GM23338 (cell line): ENCODE results near the gene SGSH. TPM values are rescaled to one million over a fixed set of nuclear protein-coding genes. Genes with fewer than 3 reads are reported as not detected.

Source experiments
- ATAC-seq: fragments of 200-7000 bp; cut with Tn5 transposase; 3 replicates; pipeline ENCODE4 v1.9.1; 2020
- DNase-seq: peaks from one replicate; pipeline ENCODE4 v3.0.0-alpha.2; 2015; ENCODE audit warnings: low spot score
- H2AFZ ChIP-seq: fragments of 200-600 bp; sonication (generic); 2 replicates; pipeline ENCODE4 v1.8.0; 2016; ENCODE audit warnings: antibody characterized with exemption, mild to moderate bottlenecking, moderate library complexity
- H3F3A ChIP-seq: fragments of 200-600 bp; sonication (generic); replicated peaks from 2 replicates; pipeline ENCODE4 v1.8.0; 2017; ENCODE audit warnings: antibody characterized with exemption, mixed run types, low read depth
- H3K27ac ChIP-seq: fragments of 200-600 bp; sonication (generic); 2 replicates; pipeline ENCODE4 v1.6.1; 2016; ENCODE audit warnings: low read depth
- H3K27me3 ChIP-seq: fragments of 200-600 bp; sonication (generic); 2 replicates; pipeline ENCODE4 v1.8.0; 2016; ENCODE audit warnings: mild to moderate bottlenecking, mixed run types, moderate library complexity; ENCODE audit not compliant: insufficient read depth
- H3K36me3 ChIP-seq: fragments of 200-600 bp; sonication (generic); 2 replicates; pipeline ENCODE4 v1.8.0; 2016; ENCODE audit warnings: mild to moderate bottlenecking; ENCODE audit not compliant: insufficient read depth
- H3K4me1 ChIP-seq: fragments of 200-600 bp; sonication (generic); 2 replicates; pipeline ENCODE4 v1.8.0; 2016; ENCODE audit warnings: mild to moderate bottlenecking, moderate library complexity; ENCODE audit not compliant: insufficient read depth
- H3K4me2 ChIP-seq: fragments of 200-600 bp; sonication (generic); 2 replicates; pipeline ENCODE4 v1.7.1; 2017; ENCODE audit warnings: mixed run types
- H3K4me3 ChIP-seq: fragments of 200-600 bp; sonication (generic); 2 replicates; pipeline ENCODE4 v1.6.1; 2016; ENCODE audit warnings: mixed run types
- H3K79me2 ChIP-seq: fragments of 200-600 bp; sonication (generic); replicated peaks from 2 replicates; pipeline ENCODE4 v1.8.0; 2017; ENCODE audit warnings: mild to moderate bottlenecking; ENCODE audit not compliant: insufficient read depth
- H3K9me2 ChIP-seq: fragments of 200-600 bp; sonication (generic); 2 replicates; pipeline ENCODE4 v1.8.0; 2017; ENCODE audit not compliant: insufficient read depth
- H4K20me1 ChIP-seq: fragments of 200-600 bp; sonication (generic); replicated peaks from 2 replicates; pipeline ENCODE4 v1.8.0; 2017; ENCODE audit warnings: mild to moderate bottlenecking; ENCODE audit not compliant: insufficient read depth
- H3K27ac Mint-ChIP-seq: 2 replicates; pipeline ENCODE4 v1.8.0; 2020; ENCODE audit warnings: inconsistent platforms, mild to moderate bottlenecking, moderate library complexity, mixed read lengths
- H3K27me3 Mint-ChIP-seq: 3 replicates; pipeline ENCODE4 v1.8.0; 2022; ENCODE audit warnings: low read depth, mild to moderate bottlenecking, moderate library complexity, mixed read lengths, inconsistent platforms; ENCODE audit not compliant: insufficient read depth, poor library complexity
- H3K36me3 Mint-ChIP-seq: 3 replicates; pipeline ENCODE4 v1.8.0; 2021; ENCODE audit warnings: low read depth, mild to moderate bottlenecking, inconsistent platforms, moderate library complexity, mixed read lengths
- H3K4me1 Mint-ChIP-seq: 3 replicates; pipeline ENCODE4 v1.8.0; 2020; ENCODE audit warnings: mild to moderate bottlenecking, inconsistent platforms, mixed read lengths
- H3K4me3 Mint-ChIP-seq: 3 replicates; pipeline ENCODE4 v1.8.0; 2021; ENCODE audit warnings: moderate library complexity, mild to moderate bottlenecking, inconsistent platforms, mixed read lengths
- H3K9me3 Mint-ChIP-seq: 3 replicates; pipeline ENCODE4 v1.8.0; 2020; ENCODE audit warnings: moderate library complexity, mild to moderate bottlenecking, inconsistent platforms, mixed read lengths
- CREB1 ChIP-seq: fragments of 250-450 bp; sonication (Bioruptor Pico); IDR thresholded peaks from 2 replicates; pipeline ENCODE4 v1.5.0; 2020; ENCODE audit warnings: low read depth, mild to moderate bottlenecking, moderate library complexity
- JUNB ChIP-seq: IDR thresholded peaks from one replicate; pipeline ENCODE4 v1.6.1; 2016; ENCODE audit warnings: antibody characterized with exemption; ENCODE audit not compliant: unreplicated experiment
- NANOG ChIP-seq: IDR thresholded peaks from 2 replicates; pipeline ENCODE4 v1.6.1; 2016; ENCODE audit warnings: antibody characterized with exemption, borderline replicate concordance
- POLR2AphosphoS5 ChIP-seq: IDR thresholded peaks from 2 replicates; pipeline ENCODE4 v1.6.1; 2016; ENCODE audit warnings: antibody characterized with exemption, low read depth
- ZNF331 ChIP-seq: fragments of 250-450 bp; sonication (Bioruptor Pico); IDR thresholded peaks from 2 replicates; pipeline ENCODE4 v1.5.0; 2020; ENCODE audit warnings: low read depth, mild to moderate bottlenecking, moderate library complexity
- polyA plus RNA-seq: library from polyadenylated mRNA; unstranded; fragments of >200 nt; fragmentation: Nextera tagmentation; extraction: Ambion mirVana; gene quantifications from 2 replicates; pipeline ENCODE4 v1.2.1, GENCODE V29; 2016
- total RNA-seq: library from RNA; depleted of rRNA; stranded (reverse); fragments of >200 nt; shearing (Covaris generic); gene quantifications from 2 replicates; pipeline ENCODE4 v1.2.3, GENCODE V29; 2014
- TF ChIP-seq, protein P1 (sequence below): fragments of 250-450 bp; sonication (Bioruptor Pico); IDR thresholded peaks from 2 replicates; pipeline ENCODE4 v1.5.0; 2020; ENCODE audit warnings: mild to moderate bottlenecking, moderate library complexity
- TF ChIP-seq, protein P2 (sequence below), 2 experiments: fragments of 200-600 bp in 1 of 2; sonication (generic) in 1 of 2; conservative IDR thresholded peaks; 2 replicates each; pipeline versions ENCODE4 v1.5.1 to v1.6.1; 2016 to 2017; ENCODE audit warnings: antibody characterized with exemption in 2 of 2, low read depth in 2 of 2, mild to moderate bottlenecking in 2 of 2, moderate library complexity in 1 of 2
- TF ChIP-seq, protein P3 (sequence below): IDR thresholded peaks from one replicate; pipeline ENCODE4 v1.6.1; 2018; ENCODE audit warnings: antibody characterized with exemption; ENCODE audit not compliant: unreplicated experiment

SGSH gene
- total and polyA plus RNA-seq, 2 experiments from 2014 or later = 9.6 to 17.5 TPM

DNA sequence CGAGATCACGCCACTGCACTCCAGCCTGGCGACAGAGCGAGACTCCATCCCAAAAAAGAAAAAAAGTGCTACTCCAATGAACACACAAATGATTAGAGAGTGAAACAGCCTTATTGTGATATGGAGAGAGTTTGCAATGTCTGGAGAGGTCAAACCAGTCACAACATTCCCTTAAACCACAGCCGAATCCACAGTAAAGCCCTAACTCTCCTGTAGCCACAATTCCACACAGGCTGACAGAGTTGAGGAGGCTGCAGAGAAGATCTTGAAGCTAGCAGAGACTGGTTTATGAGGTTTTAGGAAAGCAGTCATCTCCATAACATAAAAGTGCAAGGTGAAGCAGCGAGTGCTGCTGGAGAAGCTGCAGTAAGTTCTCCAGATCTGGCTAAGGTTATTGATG, 47.3 kb upstream of the SGSH start (continued):
- TF ChIP-seq NANOG (no peak), CREB1 (CRISPR knock-in tag) (no peak), ZNF331 (CRISPR knock-in tag) (no peak), JUNB (no peak)
- TF ChIP-seq, protein P1, sequence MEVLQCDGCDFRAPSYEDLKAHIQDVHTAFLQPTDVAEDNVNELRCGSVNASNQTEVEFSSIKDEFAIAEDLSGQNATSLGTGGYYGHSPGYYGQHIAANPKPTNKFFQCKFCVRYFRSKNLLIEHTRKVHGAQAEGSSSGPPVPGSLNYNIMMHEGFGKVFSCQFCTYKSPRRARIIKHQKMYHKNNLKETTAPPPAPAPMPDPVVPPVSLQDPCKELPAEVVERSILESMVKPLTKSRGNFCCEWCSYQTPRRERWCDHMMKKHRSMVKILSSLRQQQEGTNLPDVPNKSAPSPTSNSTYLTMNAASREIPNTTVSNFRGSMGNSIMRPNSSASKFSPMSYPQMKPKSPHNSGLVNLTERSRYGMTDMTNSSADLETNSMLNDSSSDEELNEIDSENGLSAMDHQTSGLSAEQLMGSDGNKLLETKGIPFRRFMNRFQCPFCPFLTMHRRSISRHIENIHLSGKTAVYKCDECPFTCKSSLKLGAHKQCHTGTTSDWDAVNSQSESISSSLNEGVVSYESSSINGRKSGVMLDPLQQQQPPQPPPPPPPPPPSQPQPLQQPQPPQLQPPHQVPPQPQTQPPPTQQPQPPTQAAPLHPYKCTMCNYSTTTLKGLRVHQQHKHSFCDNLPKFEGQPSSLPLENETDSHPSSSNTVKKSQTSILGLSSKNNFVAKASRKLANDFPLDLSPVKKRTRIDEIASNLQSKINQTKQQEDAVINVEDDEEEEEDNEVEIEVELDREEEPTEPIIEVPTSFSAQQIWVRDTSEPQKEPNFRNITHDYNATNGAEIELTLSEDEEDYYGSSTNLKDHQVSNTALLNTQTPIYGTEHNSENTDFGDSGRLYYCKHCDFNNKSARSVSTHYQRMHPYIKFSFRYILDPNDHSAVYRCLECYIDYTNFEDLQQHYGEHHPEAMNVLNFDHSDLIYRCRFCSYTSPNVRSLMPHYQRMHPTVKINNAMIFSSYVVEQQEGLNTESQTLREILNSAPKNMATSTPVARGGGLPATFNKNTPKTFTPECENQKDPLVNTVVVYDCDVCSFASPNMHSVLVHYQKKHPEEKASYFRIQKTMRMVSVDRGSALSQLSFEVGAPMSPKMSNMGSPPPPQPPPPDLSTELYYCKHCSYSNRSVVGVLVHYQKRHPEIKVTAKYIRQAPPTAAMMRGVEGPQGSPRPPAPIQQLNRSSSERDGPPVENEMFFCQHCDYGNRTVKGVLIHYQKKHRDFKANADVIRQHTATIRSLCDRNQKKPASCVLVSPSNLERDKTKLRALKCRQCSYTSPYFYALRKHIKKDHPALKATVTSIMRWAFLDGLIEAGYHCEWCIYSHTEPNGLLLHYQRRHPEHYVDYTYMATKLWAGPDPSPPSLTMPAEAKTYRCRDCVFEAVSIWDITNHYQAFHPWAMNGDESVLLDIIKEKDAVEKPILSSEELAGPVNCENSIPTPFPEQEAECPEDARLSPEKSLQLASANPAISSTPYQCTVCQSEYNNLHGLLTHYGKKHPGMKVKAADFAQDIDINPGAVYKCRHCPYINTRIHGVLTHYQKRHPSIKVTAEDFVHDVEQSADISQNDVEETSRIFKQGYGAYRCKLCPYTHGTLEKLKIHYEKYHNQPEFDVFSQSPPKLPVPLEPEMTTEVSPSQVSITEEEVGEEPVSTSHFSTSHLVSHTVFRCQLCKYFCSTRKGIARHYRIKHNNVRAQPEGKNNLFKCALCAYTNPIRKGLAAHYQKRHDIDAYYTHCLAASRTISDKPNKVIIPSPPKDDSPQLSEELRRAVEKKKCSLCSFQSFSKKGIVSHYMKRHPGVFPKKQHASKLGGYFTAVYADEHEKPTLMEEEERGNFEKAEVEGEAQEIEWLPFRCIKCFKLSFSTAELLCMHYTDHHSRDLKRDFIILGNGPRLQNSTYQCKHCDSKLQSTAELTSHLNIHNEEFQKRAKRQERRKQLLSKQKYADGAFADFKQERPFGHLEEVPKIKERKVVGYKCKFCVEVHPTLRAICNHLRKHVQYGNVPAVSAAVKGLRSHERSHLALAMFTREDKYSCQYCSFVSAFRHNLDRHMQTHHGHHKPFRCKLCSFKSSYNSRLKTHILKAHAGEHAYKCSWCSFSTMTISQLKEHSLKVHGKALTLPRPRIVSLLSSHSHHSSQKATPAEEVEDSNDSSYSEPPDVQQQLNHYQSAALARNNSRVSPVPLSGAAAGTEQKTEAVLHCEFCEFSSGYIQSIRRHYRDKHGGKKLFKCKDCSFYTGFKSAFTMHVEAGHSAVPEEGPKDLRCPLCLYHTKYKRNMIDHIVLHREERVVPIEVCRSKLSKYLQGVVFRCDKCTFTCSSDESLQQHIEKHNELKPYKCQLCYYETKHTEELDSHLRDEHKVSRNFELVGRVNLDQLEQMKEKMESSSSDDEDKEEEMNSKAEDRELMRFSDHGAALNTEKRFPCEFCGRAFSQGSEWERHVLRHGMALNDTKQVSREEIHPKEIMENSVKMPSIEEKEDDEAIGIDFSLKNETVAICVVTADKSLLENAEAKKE (CRISPR knock-in tag) = no peak

DNA sequence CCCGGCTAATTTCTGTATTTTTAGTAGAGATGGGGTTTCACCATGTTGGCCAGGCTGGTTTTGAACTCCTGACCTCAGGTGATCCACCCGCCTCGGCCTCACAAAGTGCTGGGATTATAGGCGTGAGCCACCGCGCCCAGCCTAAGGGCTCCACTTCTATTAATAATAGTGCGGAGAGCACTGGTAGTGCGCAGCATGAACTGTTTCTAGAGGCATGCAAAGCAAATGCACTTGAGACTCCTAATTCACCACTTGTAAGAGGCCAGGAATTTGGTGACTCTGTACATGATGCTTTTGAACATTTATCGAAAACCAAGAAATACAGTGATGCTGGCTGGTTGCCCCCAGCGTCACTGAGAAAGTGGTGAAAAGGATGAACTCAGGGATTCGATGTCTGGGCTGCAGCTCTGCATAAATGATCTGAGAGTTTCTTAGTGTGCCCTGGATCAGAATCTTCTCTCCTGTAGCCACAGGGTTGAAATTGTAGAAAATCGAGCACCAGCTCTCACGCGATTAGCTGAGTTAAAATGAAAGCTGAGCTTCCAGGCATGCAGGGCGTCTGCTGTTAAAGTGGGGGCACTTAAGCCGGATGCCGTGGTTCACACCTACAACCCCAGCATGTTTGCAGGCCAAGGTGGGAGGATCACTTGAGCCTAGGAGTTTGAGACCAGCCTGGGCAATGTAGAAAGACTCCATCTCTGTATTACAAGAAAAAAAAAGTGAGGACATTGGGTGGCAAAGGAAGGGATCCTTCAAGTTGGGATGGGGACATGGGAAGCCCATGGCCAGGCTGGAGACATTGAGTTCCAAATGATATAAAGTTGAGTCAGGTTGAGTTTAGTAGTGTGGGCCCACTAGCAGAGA, 45.3 kb upstream of the SGSH start:
- Mint-ChIP-seq H3K27me3 (peaks cover 20% of the 10 kb centered on the region), H3K9me3 (no peaks in the 10 kb centered on the region; the same call in 2 of the 3 replicates), H3K27ac (no peak overlapping the region), H3K4me3 (no peak overlapping the region), H3K36me3 (peaks cover 28% of the 10 kb centered on the region), H3K4me1 (peaks cover 28% of the 10 kb centered on the region)
- ATAC-seq (no peak), DNase-seq (no peak)
- H3K36me3 ChIP-seq = no peaks in the 10 kb centered on the region
- no peak overlapping the region for H2AFZ ChIP-seq
- H3K4me3 ChIP-seq = no peak overlapping the region
- H3F3A ChIP-seq = peaks cover 13% of the 10 kb centered on the region
- H3K27me3 ChIP-seq = no peaks in the 10 kb centered on the region
- 0 out of 2 replicates have a peak, but pooled peaks cover 3% of the 10 kb centered on the region for H3K79me2 ChIP-seq
- peaks cover 29% of the 10 kb centered on the region for H3K4me1 ChIP-seq
- no peak overlapping the region for H3K4me2 ChIP-seq
- H3K9me2 ChIP-seq = no peaks in the 10 kb centered on the region
- H3K27ac ChIP-seq = no peak overlapping the region
- H4K20me1 ChIP-seq = no peaks in the 10 kb centered on the region
- TF ChIP-seq, protein P2, sequence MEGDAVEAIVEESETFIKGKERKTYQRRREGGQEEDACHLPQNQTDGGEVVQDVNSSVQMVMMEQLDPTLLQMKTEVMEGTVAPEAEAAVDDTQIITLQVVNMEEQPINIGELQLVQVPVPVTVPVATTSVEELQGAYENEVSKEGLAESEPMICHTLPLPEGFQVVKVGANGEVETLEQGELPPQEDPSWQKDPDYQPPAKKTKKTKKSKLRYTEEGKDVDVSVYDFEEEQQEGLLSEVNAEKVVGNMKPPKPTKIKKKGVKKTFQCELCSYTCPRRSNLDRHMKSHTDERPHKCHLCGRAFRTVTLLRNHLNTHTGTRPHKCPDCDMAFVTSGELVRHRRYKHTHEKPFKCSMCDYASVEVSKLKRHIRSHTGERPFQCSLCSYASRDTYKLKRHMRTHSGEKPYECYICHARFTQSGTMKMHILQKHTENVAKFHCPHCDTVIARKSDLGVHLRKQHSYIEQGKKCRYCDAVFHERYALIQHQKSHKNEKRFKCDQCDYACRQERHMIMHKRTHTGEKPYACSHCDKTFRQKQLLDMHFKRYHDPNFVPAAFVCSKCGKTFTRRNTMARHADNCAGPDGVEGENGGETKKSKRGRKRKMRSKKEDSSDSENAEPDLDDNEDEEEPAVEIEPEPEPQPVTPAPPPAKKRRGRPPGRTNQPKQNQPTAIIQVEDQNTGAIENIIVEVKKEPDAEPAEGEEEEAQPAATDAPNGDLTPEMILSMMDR (conservative IDR thresholded peaks at IDR 0.05; ENCODE audit: low read depth in 2 of 2) = no peak
- TF ChIP-seq, protein P3, sequence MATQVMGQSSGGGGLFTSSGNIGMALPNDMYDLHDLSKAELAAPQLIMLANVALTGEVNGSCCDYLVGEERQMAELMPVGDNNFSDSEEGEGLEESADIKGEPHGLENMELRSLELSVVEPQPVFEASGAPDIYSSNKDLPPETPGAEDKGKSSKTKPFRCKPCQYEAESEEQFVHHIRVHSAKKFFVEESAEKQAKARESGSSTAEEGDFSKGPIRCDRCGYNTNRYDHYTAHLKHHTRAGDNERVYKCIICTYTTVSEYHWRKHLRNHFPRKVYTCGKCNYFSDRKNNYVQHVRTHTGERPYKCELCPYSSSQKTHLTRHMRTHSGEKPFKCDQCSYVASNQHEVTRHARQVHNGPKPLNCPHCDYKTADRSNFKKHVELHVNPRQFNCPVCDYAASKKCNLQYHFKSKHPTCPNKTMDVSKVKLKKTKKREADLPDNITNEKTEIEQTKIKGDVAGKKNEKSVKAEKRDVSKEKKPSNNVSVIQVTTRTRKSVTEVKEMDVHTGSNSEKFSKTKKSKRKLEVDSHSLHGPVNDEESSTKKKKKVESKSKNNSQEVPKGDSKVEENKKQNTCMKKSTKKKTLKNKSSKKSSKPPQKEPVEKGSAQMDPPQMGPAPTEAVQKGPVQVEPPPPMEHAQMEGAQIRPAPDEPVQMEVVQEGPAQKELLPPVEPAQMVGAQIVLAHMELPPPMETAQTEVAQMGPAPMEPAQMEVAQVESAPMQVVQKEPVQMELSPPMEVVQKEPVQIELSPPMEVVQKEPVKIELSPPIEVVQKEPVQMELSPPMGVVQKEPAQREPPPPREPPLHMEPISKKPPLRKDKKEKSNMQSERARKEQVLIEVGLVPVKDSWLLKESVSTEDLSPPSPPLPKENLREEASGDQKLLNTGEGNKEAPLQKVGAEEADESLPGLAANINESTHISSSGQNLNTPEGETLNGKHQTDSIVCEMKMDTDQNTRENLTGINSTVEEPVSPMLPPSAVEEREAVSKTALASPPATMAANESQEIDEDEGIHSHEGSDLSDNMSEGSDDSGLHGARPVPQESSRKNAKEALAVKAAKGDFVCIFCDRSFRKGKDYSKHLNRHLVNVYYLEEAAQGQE = no peak
- TF ChIP-seq NANOG (no peak), POLR2AphosphoS5 (no peak)
